GM12865 (cell line): ENCODE measurements around the gene BCAS1.

Experiments used
- DNase-seq: peaks from one replicate; pipeline ENCODE4 v3.0.0; 2010; ENCODE audit warnings: low read depth
- H3K4me3 ChIP-seq: 2 replicates; pipeline ENCODE4 v1.5.1; 2011; ENCODE audit warnings: mild to moderate bottlenecking, low read depth, low read length, control low read depth
- TF ChIP-seq, protein P1 (sequence below): IDR thresholded peaks from 2 replicates; pipeline ENCODE4 v1.5.1; 2011; ENCODE audit warnings: low read length, control low read depth, low read depth, inconsistent platforms; ENCODE audit not compliant: insufficient read depth; ENCODE audit errors: missing control alignments

BCAS1 gene

DNA sequence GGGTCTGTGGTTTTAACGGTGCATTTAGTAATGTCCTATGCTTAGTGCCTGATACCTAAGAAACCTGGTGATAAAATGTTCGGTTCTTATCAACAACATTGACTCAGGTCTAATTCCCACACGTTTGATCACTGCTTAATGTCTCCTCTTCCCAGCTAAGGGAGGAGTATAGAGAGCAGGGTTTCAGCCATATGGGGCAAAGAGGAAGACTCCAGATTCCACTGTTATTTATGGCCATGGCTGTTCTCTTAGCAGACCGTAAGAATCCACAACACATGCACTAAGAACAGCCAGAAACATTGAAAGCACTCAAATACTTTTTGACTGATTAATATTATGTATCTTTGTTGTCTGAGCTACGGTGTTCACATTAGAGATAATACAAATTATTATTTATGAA lies 112.1 kb downstream of the BCAS1 start:
- TF ChIP-seq, protein P1, sequence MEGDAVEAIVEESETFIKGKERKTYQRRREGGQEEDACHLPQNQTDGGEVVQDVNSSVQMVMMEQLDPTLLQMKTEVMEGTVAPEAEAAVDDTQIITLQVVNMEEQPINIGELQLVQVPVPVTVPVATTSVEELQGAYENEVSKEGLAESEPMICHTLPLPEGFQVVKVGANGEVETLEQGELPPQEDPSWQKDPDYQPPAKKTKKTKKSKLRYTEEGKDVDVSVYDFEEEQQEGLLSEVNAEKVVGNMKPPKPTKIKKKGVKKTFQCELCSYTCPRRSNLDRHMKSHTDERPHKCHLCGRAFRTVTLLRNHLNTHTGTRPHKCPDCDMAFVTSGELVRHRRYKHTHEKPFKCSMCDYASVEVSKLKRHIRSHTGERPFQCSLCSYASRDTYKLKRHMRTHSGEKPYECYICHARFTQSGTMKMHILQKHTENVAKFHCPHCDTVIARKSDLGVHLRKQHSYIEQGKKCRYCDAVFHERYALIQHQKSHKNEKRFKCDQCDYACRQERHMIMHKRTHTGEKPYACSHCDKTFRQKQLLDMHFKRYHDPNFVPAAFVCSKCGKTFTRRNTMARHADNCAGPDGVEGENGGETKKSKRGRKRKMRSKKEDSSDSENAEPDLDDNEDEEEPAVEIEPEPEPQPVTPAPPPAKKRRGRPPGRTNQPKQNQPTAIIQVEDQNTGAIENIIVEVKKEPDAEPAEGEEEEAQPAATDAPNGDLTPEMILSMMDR, result no peak
- no peak overlapping the region for H3K4me3 ChIP-seq
- DNase-seq, result no peak

DNA sequence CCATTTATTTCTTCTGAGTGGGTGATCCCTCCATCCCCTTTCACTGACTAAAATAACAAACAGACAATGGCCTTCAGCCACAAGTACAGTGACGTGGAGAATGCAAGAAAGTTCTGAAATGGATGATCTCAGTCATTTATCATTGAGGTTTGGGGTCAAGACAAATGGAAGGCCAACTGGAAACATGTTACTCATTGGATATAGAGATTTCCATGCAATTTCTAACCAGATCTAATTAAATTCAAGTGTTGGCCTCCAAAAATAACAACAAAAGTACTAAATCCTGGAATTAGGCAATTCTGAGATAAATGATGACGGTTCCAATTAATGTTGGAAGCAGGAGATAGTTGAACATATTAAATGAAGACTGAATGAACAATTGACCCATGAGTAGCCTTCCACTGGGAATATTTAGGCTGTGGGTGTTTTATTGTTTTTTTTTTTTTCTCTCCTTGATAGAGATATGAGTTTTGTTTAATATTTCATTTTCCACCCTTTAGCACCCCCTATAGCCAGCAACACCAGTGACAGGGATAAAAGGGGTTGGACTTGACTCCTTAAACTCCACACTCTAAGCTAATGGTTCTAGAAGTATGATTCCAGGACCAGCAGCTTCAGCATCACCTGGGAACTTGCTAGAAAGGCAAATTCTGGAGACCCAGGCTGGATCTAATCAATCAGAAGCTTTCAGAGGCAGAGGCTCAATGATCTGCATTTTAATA lies 112.8 kb downstream of the BCAS1 start:
- TF ChIP-seq, protein P1, result no peak
- H3K4me3 ChIP-seq, result no peak overlapping the region
- no peak for DNase-seq

DNA sequence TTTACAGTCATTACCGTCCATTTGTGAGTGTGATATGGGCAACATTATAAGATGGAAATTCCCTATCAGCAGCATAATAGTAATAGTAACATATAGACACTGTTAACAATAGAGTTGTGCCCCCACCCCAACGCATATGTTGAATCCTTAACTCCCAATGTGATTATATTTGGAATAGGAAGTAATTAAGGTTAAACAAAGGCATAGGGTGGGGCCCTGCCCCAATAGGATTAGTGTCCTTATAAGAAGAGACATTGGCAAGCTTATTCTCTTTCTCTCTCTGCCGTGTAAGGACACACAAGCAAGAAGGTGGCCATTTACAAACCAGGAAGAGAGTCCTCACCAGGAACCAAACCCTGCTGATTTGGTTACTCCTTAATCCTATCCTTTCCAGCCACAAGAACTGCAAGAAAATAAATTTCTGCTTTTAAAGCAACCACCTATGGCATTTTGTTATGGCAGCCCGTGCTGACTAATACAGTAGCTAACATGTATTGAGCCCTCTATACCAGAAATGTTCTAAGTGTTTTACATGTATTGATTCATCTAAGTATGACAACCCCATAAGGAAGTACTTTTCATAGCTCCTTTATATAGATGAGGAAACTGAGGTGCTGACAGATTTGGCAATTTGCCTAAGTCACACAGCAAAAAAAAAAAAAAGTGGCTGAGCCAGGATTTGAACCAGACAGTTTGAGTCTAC lies 114.2 kb downstream of the BCAS1 start:
- no peak overlapping the region for H3K4me3 ChIP-seq
- no peak for DNase-seq
- TF ChIP-seq, protein P1, result no peak

DNA sequence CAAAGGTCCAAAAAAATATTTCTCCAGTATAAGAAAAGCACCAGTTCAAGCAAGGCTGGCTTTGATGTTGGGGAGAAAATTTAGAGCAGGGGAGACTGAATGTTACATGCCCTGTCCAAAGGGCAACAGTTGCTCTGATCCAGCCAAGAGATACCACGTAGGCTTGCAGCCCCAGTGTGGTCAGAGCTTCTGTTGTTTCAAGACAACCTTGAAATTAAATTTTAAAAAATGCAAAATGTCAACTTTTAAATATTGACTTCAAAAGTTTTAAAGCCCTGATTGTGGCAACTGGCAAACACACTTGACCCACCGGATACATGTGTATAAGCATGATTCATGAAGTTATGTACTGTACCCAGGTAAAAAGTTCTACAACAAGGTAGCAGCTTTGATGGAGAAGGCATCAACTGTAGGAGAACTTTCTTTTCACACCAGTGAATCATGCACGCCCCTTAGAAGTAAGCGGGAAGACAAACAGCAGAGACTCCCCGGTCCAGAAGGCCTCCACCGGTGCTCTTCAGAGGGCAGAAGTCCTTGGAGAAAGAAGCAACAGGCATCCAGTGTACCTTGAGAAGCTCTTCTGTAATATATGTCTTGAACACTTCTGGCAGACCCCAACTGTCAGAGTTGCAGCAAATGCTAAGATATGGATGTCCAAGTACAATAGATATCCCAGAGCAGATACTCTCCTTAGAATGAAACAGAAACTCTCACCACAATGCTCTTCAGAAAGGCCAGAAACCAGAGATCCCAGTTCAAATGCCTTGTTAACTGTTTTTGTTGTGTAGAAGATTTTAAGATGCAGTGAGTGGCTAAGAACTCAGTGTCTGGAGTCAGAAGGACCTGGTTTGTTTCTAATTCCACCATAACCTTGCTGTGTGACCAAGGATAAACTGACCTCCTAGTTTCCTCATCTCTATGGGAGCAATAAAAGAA lies 115.4 kb downstream of the BCAS1 start:
- no peak for DNase-seq
- H3K4me3 ChIP-seq, result no peak overlapping the region
- TF ChIP-seq, protein P1, result no peak

DNA sequence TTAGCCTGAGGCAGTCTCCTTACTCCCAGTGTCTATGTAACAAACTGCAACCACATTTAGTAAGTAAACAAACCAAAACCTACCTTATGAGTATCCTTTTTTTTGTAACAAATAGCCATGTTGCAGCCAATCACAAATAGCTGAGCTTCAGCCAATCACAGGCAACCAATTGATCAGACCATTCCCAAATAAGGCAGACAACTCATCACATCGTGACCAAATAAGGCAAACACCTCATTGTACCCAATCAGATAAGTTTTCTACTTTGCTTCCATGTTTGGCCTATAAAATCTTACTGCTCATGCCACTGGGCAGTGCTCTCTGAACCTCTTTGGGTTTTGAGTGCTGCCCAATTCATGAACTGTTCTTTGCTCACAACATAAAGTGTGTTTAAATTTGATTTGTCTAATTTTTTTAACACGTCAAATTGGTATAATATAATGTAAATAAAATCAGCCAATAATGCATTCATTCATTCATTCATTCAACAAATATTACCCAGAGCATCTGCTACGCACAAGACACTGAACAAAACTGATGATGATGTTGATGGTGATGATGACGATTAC lies 117.8 kb downstream of the BCAS1 start:
- TF ChIP-seq, protein P1, result no peak
- H3K4me3 ChIP-seq, result no peak overlapping the region
- DNase-seq, result no peak

DNA sequence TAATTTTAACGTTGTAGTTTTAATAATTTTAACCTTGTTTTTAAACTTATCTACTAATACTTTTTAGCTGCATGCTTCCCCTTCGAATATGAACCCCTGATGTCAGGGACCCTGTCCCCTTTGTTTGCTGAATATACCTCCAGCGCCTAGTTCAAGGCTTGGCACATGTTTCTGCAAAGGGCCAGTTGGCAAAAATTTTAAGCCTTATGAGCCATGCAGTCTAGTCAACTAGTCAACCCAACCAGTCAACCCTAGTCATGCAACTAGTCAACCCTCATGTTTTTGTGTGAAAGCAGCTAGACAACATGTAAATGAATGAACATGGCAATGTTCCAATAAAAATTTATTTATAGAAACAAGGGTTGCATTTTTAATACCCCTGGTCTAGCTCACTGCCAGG lies 119.8 kb downstream of the BCAS1 start:
- TF ChIP-seq, protein P1, result no peak
- H3K4me3 ChIP-seq, result no peak overlapping the region
- no peak for DNase-seq
